GM19099 (cell line): ENCODE data around the gene NIT2.

Source experiments
- POLR2A ChIP-seq: IDR thresholded peaks from 3 replicates; pipeline ENCODE4 v1.6.1; 2011; ENCODE audit warnings: low read depth; ENCODE audit not compliant: insufficient read length; ENCODE audit errors: extremely low read depth

NIT2 gene

DNA sequence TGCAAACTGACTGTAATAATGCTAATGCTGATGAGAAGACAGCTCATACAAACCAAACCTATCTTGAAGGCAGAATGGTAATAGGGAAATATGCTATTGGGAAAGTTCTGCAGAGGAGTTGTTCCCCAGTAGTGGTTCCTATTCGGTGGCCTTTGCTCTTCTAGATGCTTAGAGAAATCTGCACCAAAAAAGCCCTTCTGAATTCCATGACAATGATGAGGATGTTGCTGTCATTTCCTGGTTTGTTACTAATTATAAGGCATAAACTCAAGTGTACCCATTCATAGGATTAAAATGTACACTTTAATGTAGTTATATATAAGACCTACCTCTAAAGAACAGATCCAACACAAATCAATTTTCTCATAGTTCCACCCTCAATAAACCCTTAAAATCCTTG is 36.2 kb downstream of the NIT2 start:
- TF ChIP-seq POLR2A: no peak

DNA sequence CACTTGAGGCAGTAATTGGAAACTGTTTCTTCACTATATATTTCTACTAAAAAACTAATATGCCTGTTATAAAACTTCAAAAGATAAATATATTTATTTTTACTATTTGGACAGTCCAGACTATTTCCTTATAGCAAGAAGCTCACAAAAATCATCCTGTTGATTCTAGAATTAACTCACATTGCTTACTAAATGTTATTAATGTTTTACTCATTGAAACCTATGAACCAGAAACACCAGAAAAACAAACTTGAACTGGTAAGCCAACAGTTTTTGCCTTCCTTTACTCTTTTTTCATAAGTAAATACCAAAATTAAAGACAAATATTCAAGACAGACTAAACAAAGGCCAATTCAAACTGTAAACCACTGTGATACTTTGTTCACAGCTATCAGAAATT is 40.0 kb downstream of the NIT2 start:
- no peak for TF ChIP-seq POLR2A

DNA sequence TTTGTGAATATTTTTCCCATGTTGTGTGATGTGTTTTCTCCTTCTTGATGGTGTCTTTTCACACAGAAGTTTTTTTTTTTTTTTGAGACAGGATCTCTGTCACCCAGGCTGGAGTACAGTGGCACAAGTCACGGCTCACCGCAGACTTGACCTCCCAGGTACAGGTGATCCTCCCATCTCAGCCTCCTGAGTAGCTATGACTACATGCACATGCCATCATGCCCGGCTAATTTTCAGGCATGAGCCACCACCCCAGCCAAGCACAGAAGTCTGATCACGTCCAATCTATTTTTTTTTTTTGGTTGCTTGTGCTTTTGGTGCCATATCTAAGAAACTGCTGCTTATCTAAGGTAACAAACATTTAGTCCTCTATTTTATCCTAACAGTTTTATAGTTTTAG is 41.7 kb downstream of the NIT2 start:
- no peak for TF ChIP-seq POLR2A

DNA sequence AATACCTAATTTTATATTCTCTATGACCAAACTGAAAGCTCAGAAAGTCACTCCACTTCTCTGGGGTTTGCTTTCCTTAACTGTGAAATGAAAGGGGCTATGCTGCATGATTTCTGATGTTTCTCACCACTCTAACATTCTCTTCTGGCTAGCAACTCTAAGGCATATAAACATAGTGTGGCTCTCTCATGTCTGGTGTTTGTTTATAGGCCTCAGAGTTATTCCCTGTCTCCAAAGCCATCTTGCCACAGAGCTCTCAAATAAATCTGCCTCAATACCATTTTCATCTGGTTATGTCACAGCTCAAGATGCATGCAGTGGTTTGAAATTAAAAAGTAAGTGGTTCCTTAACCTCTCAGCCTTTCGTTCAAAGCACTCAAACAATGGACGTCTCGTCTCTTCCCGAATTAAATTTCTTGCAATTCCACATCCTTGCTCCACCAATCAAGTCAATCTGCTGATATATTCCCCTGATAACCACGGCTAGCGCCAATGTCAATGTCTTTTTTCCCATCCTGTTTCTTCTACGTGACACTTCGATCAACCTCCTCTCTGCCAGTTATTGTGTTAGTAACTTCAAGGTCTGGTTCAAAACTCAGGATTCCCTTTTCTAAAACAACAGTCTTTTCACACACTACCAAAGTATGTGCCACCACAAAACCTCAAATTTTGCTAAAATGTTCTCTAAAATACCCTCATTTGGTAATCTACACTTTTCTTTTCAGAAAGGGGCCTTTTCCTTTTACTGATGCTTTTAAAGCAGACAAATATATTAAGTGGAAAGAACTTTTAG is 50.4 kb downstream of the NIT2 start:
- no peak for TF ChIP-seq POLR2A

DNA sequence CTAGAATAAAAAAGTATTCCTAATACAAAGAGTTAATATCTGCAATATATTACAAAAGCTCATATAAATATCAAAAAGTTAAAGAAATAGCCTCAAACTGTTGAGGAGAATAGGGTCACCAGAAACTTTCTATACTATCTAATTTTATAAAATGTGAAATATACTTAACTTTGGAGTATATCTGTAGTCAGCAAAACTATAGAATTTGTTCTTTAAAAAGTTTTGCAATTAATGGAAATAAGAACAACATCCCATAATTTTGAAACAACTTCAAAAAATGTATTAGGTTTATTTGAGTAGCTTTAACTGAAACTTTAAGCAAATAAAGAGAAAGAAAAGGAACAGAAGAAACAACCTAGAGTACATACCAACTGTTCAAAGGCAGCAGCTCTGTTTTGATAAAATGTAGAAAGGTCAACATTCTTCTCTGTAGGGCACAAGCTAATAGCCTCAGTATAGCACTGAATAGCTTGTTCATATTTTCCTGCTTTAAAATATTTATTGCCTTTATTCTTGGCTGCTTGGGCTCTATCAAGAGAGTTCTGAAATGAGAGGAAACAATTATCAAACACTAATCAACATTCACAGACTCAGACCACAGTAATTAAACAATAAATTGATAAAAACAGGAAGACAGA is 52.0 kb downstream of the NIT2 start:
- TF ChIP-seq POLR2A: no peak

DNA sequence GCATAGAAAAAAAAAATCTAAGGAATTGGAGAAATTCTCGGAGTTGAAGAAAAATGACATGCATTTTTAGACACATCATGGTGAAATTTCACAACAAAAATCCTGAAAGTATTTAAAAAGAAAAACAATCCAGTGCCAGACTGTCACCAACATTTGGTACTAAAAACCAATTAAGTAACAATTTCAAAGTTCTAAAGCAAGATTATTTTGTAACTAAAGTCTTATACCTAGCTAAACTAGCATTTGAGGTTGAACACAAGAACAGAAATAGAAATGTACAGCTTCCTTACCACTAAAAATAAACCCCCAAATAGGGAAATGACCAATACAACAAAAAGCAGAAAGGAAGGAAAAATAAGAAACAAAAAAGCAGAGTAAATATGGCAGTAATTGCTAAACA is 54.5 kb downstream of the NIT2 start:
- TF ChIP-seq POLR2A: no peak

DNA sequence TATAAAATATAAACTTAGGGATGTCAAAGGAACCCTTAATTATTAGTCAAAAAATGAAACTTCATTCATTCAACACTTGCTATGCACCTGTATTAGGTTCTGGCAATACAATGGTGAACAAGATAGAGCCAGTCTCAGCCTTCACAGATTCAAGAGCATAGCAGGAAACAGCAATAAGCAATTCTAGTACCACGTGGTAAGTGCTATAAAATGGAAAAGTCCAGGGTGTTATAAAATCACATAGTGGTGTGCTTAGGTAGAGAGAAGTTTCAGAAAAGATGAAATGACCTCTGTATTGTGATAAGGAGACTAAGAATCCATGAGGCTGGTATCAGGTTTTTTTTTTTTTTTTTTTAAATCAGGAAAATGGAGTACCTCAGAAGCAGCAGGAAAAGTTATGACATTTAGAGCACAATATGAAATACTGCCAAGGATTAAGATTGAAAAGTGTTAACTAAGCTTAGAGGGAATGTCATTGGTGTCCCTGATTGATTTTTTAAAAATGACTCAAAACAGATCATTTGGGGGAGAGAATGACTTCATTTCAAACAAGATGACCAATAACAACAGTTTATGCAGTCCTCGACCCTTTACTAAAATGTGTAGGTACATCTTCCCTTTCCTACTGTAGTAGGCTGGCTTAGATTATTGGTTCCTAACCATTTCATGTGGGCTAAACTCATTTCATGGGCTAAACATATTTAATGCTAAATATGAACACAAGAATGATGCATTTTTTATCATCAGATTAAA is 61.3 kb downstream of the NIT2 start:
- TF ChIP-seq POLR2A: no peak

DNA sequence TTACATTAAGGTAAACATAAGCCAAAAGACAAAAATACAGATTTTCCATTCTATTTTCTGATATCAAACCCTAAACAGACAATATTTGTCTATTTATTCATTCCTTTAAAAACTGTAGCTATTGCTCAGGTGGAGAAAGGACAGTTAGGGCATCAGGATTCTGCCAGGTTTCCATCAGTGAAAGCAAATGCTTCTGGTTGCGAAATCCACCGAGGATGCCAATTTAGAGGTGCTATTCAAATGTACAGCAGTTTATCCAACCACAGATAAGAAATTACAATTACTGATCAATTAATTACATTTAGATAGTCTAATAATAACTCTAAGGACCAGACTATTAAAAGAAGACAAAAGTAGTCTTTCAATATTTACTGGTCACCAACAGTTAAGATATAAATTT is 62.4 kb downstream of the NIT2 start:
- TF ChIP-seq POLR2A: no peak

DNA sequence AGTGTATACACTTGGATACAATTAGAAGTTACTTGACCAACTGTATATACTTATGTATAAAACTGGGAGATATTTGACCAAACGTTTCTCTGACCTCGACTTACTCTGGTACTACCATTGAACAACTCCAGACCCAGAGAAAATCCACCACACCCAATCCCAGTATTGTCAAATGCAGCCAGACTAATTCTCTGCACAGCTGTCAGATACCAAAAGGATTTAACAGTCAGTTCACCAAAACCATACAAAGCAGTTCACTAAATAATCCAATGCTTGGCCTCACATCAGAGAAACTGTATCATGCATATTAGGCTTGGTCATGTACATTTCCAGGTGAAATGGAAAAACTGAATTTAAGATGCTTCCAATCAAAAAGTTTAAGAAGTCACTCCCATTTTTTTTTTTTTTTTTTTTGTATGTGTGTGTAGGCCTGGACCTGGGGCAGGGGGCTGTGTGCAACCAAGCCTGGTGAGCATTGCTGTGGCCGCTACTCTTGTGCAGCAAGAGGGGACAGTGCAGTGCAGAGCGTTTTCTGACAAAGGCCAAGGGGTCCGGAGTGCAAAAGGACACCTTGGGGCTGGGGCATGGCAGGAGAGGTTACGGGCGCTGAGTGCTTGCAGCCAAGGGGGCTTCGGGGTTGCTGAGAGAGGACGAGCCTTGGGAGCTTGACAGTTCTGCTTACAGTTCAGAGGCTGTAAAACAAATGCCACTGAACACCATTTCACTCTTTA is 64.9 kb downstream of the NIT2 start:
- no peak for TF ChIP-seq POLR2A

DNA sequence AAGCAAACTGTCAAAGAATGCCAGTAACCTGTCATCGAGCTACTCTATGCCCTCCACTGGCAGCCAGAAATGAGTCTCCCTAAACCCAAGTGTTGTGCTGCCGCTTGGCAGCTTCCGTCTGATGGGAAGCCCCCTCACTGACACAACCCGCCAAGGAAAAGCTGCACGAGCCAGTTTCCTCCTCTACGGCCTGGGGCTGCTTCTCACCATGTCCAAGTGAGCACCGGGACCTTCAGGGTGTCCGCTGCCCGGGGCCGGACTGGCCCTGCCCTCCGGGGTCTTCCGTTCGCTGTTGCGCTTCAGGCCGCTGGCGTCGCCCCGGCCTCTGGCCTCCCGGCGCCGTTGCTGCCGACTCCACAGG is 65.8 kb downstream of the NIT2 start:
- no peak for TF ChIP-seq POLR2A

DNA sequence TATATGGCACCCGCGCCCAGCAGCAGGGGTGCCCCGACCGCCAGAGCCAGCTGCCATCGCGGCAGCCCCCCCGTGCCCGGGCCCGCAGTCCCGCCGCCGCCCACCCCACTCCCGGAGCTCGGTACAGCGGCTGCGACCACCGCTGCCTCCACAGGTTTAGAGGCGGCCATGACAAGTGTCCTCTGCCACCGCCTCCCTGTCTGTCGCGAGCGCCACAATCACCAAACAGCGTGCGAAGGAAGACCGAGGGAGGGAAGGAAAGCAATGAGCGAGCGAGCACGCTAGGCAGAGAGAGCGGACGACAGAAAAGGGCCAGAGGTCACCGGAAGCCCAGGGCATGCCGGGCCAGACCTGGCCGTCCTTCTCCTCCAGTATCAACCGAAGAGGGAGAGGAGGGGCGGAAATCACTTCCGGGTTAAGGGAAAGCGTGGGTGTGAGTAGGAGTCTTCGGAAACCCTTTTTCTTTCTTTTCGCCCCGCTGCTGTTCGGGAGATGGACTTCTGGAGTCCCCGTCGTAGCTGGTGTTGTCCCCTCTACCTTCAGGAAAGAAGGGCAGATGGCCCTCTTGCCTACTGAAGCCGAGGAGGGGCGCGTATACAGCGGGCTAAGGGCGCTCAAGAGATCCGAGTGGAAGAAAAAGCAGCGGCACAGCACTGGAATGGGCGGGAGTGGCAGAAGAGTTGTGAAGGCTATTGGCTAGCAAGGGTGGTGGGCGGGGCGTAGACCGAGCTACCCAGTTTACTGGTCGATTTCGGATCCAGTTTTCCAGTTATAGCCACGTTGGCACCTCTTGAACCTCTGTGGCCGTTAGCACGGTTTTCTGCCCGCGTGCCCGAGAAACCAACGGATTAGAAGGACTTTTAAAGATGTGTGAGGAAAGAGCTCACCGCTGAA is 66.5 kb downstream of the NIT2 start, which contains the start of the genes LNP1 and TOMM70:
Gene LNP1, plus strand, starts transcription at position 760 of the 894 bp plus-strand sequence. CDS start 28,191 bp downstream, outside the sequence.
Gene TOMM70, minus strand, starts transcription at position 310 of the 894 bp plus-strand sequence. Its CDS starts 140 bp downstream, at position 170.
- TF ChIP-seq POLR2A: peak; percentile 81

DNA sequence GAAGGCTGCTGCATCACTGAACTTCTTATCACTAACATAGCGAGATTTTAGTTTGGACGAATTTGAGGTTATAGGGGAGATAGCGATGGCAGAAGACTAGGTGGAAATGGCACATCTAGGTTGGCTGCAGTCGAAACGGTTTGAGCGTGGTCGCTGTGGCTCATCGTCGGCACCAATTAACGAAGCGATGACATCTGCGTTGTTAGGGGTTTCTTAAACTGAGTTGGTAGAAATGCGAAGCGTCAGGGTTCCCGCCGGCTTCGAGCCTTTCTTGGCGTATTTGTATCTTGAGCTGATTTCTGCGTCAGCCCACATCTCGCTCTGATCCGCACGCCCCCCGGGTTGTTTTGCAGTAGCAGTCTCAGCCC is 67.1 kb downstream of the NIT2 start:
- TF ChIP-seq POLR2A: no peak

DNA sequence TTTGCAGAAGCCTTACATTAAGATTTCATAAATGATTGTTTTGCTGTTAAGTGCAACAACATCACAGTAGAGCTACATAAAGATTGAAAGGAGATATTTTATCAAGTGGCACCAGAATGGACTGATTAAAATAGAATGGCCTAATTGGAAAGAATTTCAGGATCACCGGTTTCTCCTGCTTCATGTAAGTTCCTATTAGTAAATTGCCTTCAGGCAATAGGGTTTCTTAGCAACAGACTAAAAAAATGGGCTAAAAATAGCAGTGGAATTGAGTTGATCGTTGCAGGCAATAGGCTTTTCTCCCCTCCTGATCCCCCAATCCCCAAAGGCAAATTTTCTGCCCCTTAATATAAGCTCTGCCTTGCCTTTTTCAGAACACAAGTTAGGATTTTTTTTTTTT is 67.7 kb downstream of the NIT2 start:
- no peak for TF ChIP-seq POLR2A

DNA sequence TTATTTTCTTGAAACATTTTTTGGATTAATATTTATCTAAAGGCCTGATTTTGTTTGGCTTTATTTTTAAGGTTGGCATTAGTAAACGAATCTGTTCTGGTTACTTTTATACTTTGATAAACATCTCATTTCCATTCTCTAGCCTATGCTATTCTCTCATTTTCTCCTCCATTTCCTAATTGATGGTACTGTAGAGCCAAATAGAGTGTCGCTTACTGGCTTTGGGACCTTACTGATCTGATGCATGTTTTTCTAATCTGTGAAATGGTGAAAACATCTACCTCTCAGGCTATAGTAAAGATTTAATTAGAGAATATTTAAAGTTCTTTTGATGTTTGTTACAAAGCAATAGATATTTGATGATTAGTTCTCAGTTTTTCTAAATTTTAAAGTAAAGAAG is 68.3 kb downstream of the NIT2 start:
- TF ChIP-seq POLR2A: no peak
